ENCODE measurements around the gene GCC2. TPM values are rescaled to one million over a fixed set of nuclear protein-coding genes. Genes with fewer than 3 reads are reported as not detected.
"Not testable (repeated sequence)": the region's sequence is repeated elsewhere in the genome, so short reads cannot be mapped to it uniquely, and the experiment has no call there.

Gene GCC2
- total RNA-seq, 2 donors from 2014 or later, result 32.4 to 62.9 TPM

DNA sequence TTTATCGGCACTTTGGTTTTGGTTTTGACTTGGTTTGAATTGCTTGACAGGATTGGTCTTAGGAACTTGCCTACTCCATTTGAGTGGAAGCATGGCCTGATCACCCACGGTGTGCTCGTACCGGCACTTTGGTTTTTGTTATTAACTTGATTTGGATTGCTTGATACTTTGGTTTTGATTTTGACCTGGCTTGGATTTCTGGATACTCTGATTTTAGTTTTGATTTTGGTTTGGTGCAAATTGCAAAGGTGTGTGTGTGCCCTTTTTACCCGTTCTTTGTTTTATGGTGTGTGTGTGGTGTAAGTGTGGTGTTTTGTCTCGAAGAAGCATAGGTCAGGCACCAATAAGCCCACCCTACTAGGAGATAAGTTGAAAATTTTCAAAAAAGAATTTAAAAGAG is 75.7 kb downstream of the GCC2 start:
- H3K27me3 Mint-ChIP-seq; ATAC-seq (replicated peaks): not testable (repeated sequence)
- peak overlapping the region; percentile 40 for H3K27ac Mint-ChIP-seq

DNA sequence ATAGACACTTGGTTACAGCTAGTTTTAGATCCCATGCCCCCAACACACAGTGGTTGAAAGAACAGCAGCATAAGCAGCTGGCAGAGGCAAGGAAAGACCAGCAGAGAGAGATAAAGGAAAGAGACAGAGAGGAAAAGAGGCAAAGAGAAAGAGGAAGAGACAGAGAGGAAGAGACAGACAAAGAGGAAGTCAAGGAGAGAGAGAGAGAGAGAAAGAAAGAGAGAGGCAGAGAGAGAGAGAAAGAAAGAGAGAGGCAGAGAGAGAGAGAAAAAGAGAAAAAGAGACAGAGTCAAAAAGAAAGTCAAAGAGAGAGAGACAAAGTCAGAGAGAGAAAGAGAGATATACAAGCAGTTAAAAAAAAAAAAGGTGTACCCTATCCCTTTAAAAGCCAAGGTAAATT is 76.3 kb downstream of the GCC2 start:
- ATAC-seq (replicated peaks); H3K4me3 Mint-ChIP-seq; H3K9me3 Mint-ChIP-seq; H3K36me3 Mint-ChIP-seq (ENCODE audit: low read depth); H3K4me1 Mint-ChIP-seq; H3K27me3 Mint-ChIP-seq: not testable (repeated sequence)
- peak overlapping the region; percentile 40 for H3K27ac Mint-ChIP-seq

More for the DNA sequence above, 75.7 kb downstream of the GCC2 start:
- H3K36me3 Mint-ChIP-seq (ENCODE audit: low read depth); H3K4me1 Mint-ChIP-seq; H3K9me3 Mint-ChIP-seq; H3K4me3 Mint-ChIP-seq: not testable (repeated sequence)

DNA sequence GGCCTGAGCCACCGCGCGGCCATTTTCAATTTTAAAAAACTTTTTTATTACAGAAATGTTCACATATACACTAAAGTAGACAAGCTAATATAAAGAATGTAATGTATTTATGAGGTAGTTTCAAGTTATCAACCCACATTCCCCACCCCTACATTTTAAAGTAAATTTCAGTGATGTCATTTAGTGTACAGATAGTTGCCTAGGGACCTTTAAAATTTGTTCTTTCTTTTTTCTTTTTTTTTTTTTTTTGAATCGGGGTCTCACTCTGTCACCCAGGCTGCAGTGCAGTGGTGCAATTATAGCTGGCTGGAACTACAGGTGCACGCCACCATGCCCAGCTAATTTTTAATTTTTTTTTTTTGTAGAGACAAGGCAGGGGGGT is 82.7 kb downstream of the GCC2 start:
- Mint-ChIP-seq H3K4me1 (peaks cover 15% of the 10 kb centered on the region), H3K27me3 (no peaks in the 10 kb centered on the region), H3K4me3 (peak overlapping the region; percentile 79), H3K9me3 (no peaks in the 10 kb centered on the region), H3K36me3 (ENCODE audit: low read depth) (no peaks in the 10 kb centered on the region), H3K27ac (no peak overlapping the region)
- ATAC-seq (replicated peaks), result no peak

DNA sequence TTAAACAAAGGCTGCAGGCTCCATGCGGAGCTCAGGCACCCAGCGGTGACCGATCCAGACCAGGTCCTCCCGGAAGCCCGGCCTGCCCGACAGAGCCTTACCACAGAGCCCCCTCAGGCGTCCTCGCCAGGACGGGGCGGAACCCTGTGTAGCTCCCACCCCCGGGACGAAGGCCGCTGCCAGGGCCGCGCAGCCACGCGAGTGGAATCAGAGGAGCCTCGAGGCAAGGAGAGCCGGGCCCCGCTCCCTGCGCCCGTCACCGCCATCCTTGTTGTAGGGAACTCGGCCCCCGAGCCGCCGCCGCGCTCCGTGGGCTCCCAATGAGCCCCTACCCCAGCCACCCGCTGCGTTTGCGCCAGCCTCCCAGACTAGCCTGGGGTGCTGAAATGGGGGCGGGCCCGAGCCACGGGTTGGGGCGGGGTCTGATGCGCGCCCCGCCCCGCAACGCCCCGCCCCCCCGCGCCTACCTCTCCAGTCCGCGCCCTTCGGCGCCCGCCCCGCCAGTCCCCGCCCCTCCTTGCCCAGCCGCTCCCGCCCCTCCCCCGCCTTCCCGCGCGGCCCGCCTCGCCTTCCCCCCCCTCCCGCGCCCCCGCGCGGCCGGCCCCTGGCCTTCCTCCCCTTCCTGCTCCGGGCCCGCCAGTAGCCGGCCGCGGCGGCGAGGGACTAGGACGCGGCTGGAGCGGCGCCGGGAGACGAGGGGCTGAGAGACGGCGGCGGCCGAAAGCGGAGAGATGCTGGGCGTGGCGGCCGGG is 85.0 kb downstream of the GCC2 start, which contains the start of gene LIMS1:
LIMS1 (plus strand) TSS at position 639 of the 752 bp plus-strand sequence; CDS start at position 732, 93 bp downstream.
- Mint-ChIP-seq H3K9me3 (no peaks in the 10 kb centered on the region), H3K27me3 (no peaks in the 10 kb centered on the region), H3K36me3 (ENCODE audit: low read depth) (no peaks in the 10 kb centered on the region), H3K27ac (peak within 1 kb of the TSS; percentile 80), H3K4me3 (peak within 1 kb of the TSS; percentile 80), H3K4me1 (peaks cover 15% of the 10 kb centered on the region)
- ATAC-seq (replicated peaks), result peak; percentile 92

DNA sequence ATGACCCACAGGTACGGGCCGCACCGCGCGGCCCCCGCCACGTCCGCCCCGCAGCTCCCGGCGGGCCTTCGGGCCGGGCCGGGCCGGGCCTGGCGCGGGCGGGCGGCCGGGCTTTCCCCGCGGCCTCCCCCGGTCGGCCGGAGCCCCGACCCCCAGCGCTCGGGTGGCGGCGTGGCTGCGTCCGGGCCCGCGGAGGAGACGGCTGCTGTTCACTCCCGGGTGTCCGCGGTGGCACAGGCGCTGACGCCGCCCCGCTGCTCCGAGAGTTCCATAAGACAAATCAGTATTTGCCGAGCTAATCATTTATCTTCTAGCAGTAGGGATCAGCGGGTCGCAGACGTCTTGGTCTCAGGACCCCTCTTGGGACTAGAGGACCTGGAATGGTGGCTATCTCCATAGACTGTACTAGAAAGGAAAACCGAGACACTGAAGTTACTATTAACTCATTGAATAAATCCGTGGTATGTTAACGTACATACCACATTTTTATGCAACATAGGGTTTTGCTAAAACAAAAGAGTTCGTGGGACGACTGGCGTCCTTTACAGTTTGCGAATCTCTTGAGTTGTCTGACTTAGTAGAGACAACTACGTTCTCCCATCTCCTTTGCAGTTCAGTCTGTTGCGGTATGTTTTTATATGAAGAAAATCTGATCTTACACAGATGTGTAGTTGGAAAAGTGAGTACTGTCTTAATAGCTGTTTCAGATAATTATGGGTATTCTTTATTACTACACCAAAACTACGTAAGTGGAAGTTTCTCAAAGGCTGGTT is 85.8 kb downstream of the GCC2 start:
- Mint-ChIP-seq H3K27ac (peak overlapping the region; percentile 77), H3K27me3 (no peaks in the 10 kb centered on the region), H3K36me3 (ENCODE audit: low read depth) (no peaks in the 10 kb centered on the region), H3K4me3 (peak overlapping the region; percentile 80), H3K4me1 (peaks cover 15% of the 10 kb centered on the region), H3K9me3 (no peaks in the 10 kb centered on the region)
- peak; percentile 43 for ATAC-seq (replicated peaks)

DNA sequence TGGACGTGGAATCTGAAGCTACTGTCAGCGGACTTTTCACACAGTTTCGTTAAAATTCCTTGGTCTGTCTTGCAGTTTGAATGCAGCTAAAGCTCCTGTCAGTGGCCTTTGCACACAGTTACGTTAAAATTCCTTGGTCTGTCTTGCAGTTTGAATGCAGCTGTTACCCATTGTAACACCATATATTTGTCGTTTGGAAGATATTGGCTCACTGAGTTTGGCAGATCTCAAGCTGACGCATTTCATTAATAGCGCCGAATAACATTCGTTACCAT is 86.3 kb downstream of the GCC2 start:
- H3K4me1 Mint-ChIP-seq, result peaks cover 15% of the 10 kb centered on the region
- no peak for ATAC-seq (replicated peaks)

DNA sequence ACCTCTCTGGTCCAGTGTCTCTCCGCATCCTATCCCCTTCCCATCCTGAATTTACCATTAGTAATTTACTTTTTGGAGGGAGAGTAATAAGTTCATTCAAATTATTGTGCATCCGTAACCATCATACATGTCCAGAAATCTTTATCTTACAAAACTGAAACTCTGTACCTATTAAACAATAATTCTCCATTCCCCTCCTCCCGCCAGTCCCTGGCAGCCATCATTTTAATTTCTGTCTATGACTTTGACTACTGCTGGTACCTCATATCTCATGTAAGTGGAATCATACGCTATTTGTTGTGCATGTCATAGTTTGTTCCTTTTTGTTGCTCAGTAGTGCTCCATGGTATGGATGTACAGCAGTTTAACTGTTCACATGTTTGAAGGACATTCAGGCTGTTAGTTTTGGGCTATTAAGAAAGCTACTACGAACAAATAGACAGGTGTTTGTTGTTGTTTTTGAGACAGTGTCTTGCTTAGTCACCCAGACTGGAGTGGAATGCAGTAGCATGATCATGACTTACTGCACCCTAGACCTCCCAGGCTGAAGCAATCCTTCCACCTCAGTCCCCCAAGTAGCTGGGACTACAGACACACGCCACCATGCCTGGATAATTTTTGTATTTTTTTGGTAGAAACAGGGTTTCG is 87.3 kb downstream of the GCC2 start:
- peaks cover 7% of the 10 kb centered on the region for H3K4me1 Mint-ChIP-seq
- ATAC-seq (replicated peaks), result no peak
- peak overlapping the region; percentile 80 for H3K4me3 Mint-ChIP-seq
- no peaks in the 10 kb centered on the region for H3K27me3 Mint-ChIP-seq
- H3K27ac Mint-ChIP-seq, result no peak overlapping the region
- no peaks in the 10 kb centered on the region for H3K9me3 Mint-ChIP-seq
- no peaks in the 10 kb centered on the region for H3K36me3 Mint-ChIP-seq (ENCODE audit: low read depth)

More for the DNA sequence above, 86.3 kb downstream of the GCC2 start:
- H3K36me3 Mint-ChIP-seq (ENCODE audit: low read depth), result no peaks in the 10 kb centered on the region
- peak overlapping the region; percentile 80 for H3K4me3 Mint-ChIP-seq
- H3K9me3 Mint-ChIP-seq, result no peaks in the 10 kb centered on the region
- H3K27ac Mint-ChIP-seq, result peak overlapping the region; percentile 77
- no peaks in the 10 kb centered on the region for H3K27me3 Mint-ChIP-seq

DNA sequence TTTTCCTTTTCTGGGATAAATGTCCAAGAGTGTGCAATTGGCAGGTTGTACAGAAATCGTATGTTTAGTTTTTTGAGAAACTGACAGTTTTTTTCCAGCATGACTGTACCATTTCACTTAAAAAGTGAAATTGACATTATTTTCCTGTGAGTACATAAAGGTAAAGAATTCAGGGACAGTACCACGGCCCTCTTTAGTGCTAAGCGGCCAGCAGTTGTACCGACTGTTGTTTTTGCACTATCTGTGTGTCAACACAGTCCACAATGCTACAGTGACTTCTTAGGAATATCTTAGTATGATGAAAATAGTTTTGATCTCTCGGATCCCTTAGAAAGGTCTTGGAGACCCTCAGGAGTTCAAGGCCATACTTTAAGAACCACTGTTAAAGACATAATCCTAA is 87.9 kb downstream of the GCC2 start:
- peaks cover 7% of the 10 kb centered on the region for H3K4me1 Mint-ChIP-seq
- H3K36me3 Mint-ChIP-seq (ENCODE audit: low read depth), result no peaks in the 10 kb centered on the region
- no peak overlapping the region for H3K27ac Mint-ChIP-seq

DNA sequence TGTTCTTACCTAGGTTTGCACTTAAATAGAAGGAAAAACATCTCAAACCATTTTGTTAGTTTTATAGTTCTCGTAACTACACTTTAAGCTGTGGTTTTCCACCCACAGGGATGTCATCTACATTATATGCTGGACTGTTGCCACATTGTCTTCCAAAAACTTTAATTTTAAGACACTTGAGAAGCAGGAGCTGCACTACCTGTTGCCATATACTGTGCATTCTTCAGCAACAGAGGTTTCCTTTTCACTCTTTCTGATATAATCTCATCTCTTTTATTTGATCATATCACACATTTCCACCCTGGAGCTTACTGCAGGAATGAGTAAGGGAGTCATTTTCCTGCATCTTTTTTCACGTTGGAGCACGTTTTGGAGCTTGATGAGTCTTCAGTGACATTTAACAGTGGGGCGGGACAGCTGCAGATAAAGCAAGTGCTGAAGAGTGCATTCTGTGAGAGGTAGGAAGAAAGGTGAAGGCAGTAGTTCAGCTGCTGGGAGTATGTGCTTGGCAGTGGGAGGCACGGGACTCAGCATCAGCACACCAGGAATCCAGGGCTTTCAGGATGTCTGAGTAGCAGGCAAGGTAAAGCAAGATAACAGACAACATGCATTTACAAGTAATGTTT is 89.1 kb downstream of the GCC2 start:
- H3K27me3 Mint-ChIP-seq, result no peaks in the 10 kb centered on the region
- no peak overlapping the region for H3K4me3 Mint-ChIP-seq
- no peaks in the 10 kb centered on the region for H3K9me3 Mint-ChIP-seq
- peaks cover 7% of the 10 kb centered on the region for H3K4me1 Mint-ChIP-seq
- H3K36me3 Mint-ChIP-seq (ENCODE audit: low read depth), result peaks cover 6% of the 10 kb centered on the region
- no peak for ATAC-seq (replicated peaks)
- no peak overlapping the region for H3K27ac Mint-ChIP-seq

More for the DNA sequence above, 87.9 kb downstream of the GCC2 start:
- peak overlapping the region; percentile 80 for H3K4me3 Mint-ChIP-seq
- no peak for ATAC-seq (replicated peaks)
- H3K9me3 Mint-ChIP-seq, result no peaks in the 10 kb centered on the region
- H3K27me3 Mint-ChIP-seq, result no peaks in the 10 kb centered on the region

DNA sequence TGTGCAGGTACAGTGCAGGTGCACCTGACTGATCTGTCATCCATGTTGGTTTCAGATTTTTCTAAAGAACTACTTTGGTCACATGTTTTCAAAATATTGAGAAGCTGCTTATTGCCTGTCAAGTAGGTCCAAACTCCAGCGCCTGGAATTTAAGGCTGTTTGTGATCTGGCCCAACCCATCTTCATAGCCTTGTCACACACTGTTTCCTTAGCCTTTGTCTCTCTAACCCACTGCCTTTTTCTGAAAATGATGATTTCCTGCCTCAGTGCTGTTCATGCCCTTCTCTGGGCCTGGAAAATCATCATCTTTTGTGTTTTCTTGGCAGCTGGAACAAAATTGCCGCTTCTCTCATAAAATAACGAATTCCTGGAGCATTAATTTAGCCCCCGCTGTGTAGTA is 92.4 kb downstream of the GCC2 start:
- Mint-ChIP-seq H3K4me1 (peaks cover under 1% of the 10 kb centered on the region), H3K27me3 (no peaks in the 10 kb centered on the region), H3K27ac (no peak overlapping the region), H3K9me3 (no peaks in the 10 kb centered on the region), H3K36me3 (ENCODE audit: low read depth) (peaks cover 6% of the 10 kb centered on the region), H3K4me3 (no peak overlapping the region)
- no peak for ATAC-seq (replicated peaks)

DNA sequence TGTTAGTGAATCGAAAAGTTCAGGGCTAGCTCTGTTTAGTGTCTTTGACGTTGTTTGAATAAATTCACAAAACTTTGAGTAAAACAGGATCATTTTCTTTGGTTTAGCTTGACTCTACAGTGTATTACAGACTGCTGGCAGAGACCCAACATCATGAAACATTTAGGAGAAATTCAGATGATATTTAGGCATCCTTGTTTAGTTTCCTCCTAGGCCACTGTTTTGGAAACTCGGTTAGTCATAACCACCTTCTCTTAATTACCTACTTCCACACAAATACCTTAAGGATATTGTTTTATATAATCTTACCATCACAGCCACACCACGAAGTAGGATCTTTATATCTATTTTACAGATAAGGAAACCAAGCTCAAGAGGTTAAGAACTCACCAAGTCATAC is 93.1 kb downstream of the GCC2 start:
- ATAC-seq (replicated peaks), result no peak
- peak overlapping the region; percentile 28 for H3K27ac Mint-ChIP-seq
- H3K36me3 Mint-ChIP-seq (ENCODE audit: low read depth), result peaks cover 6% of the 10 kb centered on the region
- H3K9me3 Mint-ChIP-seq, result no peaks in the 10 kb centered on the region
- no peak overlapping the region for H3K4me3 Mint-ChIP-seq
- H3K4me1 Mint-ChIP-seq, result peaks cover 4% of the 10 kb centered on the region
- no peaks in the 10 kb centered on the region for H3K27me3 Mint-ChIP-seq

DNA sequence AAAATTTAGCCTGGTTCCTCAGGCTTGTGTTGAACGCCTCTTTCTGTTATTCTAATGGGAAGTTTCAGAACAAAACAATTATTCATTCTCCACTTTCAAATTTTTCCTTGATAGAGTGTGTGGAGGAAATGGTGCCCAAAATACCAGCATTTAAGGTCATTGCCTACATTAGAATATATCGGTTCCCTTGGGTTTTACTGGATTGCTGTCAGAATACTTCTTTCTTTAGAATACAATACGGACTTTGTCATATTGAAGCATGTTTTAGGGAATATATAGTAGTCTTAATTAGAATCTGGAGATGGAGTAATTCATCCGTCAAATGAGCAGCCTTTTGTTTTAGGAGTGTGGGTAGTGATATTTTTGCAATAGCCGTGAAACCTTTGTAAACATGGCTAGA is 98.6 kb downstream of the GCC2 start:
- no peak overlapping the region for H3K27ac Mint-ChIP-seq
- no peaks in the 10 kb centered on the region for H3K27me3 Mint-ChIP-seq
- peaks cover 4% of the 10 kb centered on the region for H3K4me1 Mint-ChIP-seq

DNA sequence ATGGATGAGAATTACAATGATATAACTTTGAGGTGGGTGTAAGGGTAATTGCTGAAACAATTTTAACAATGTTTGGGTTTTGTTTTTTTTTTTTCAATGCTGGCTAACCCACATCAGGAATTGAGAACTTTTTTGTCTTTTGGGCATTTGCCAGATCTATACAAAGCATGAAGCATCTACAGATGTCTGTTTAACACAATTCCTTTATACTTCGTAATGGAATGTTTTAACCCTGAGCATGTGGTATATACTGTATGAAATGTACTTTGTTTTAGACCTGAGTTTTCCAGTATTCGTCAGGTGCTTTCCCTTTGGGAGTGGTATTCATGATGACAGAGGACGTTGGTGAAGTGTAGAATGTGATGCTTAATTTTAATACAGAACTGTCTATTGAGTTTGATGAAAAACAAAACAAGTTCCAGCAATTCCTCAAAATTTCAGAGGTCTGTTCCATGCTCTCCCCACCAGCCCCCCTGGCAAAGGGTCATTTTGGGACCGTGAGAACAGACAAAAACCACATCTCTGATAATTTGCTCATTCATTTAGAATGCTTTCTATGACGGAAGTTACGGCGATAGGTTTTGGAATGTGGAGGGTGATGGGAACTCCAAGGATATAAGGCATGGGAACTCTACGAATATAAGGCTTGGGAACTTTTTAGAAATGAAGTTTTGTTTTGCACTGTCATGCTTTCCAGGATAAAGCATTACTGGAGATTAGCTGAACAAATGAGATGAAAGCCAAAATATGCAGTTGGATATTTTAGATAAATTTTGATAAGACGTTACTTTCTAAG is 99.4 kb downstream of the GCC2 start:
- no peak for ATAC-seq (replicated peaks)
- H3K27ac Mint-ChIP-seq, result no peak overlapping the region
- peaks cover 4% of the 10 kb centered on the region for H3K4me1 Mint-ChIP-seq
- H3K9me3 Mint-ChIP-seq, result no peaks in the 10 kb centered on the region
- no peaks in the 10 kb centered on the region for H3K36me3 Mint-ChIP-seq (ENCODE audit: low read depth)
- H3K27me3 Mint-ChIP-seq, result no peaks in the 10 kb centered on the region
- H3K4me3 Mint-ChIP-seq, result no peak overlapping the region

More for the DNA sequence above, 98.6 kb downstream of the GCC2 start:
- Mint-ChIP-seq H3K36me3 (ENCODE audit: low read depth) (peaks cover 3% of the 10 kb centered on the region), H3K9me3 (no peaks in the 10 kb centered on the region), H3K4me3 (no peak overlapping the region)
- ATAC-seq (replicated peaks), result no peak

DNA sequence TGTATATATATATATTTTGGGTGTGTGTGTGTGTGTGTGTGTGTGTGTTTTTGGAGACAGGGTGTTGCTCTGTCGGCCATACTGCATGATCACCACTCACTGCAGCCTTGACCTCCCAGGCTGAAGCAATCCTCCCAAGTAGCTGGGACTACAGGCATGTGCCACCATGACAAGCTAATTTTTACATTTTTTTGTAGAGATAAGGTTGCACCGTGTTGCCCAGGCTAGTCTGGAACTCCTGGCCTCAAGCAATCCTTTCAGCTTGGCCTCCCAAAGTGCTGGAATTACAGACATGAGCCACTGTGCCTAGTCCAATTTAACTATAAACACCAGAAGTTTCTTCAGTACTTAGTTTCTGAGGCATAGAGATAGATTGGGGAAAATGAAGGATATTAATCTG is 103.6 kb downstream of the GCC2 start:
- Mint-ChIP-seq H3K36me3 (ENCODE audit: low read depth) (no peaks in the 10 kb centered on the region), H3K27me3 (no peaks in the 10 kb centered on the region), H3K4me1 (no peaks in the 10 kb centered on the region), H3K4me3 (no peak overlapping the region), H3K9me3 (no peaks in the 10 kb centered on the region), H3K27ac (no peak overlapping the region)
- no peak for ATAC-seq (replicated peaks)

Measured in activated T-helper 17 cell treated with anti-CD3 and anti-CD28 coated beads, Interleukin-2, amount 50 U/mL, for 72 hours (primary cell).